Measurements from ENCODE around the gene GAB4. TPM values are rescaled to one million over a fixed set of nuclear protein-coding genes. Genes with fewer than 3 reads are reported as not detected.

The GAB4 gene
- total RNA-seq, 4 donors from 2014 or later: not detected

DNA sequence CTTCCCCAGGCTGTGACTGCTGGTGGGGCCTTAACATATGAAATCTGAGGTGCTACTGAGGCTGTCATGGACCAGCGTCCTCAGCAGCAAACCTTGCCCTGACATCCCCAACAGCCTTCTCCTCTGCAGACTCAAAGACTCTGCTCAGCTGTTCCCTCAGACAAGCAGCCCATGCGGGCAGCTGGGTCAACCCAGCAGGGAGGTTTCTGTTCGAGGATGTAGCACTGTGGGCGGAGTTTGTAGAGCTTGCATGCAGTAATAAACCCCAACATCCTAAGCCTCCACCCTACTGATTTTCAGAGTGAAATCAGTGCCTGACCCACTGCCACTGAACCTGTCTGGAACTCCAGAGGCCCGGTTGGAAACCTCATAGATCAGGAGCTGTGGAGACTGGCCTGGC lies 94.0 kb downstream of the GAB4 start:
- no peak overlapping the region for H3K4me3 ChIP-seq
- no peaks in the 10 kb centered on the region for H3K9me3 ChIP-seq
- in situ Hi-C loops (cut with MboI; ENCODE audit: low sequenced_read_pairs in 4 of 4) (no loop called here), intact Hi-C loops (cut with DNase I; ENCODE audit: low total_unique reads) (no loop called here)
- TF ChIP-seq, protein P1, sequence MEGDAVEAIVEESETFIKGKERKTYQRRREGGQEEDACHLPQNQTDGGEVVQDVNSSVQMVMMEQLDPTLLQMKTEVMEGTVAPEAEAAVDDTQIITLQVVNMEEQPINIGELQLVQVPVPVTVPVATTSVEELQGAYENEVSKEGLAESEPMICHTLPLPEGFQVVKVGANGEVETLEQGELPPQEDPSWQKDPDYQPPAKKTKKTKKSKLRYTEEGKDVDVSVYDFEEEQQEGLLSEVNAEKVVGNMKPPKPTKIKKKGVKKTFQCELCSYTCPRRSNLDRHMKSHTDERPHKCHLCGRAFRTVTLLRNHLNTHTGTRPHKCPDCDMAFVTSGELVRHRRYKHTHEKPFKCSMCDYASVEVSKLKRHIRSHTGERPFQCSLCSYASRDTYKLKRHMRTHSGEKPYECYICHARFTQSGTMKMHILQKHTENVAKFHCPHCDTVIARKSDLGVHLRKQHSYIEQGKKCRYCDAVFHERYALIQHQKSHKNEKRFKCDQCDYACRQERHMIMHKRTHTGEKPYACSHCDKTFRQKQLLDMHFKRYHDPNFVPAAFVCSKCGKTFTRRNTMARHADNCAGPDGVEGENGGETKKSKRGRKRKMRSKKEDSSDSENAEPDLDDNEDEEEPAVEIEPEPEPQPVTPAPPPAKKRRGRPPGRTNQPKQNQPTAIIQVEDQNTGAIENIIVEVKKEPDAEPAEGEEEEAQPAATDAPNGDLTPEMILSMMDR (IDR thresholded peaks at IDR 0.05 in 4 of 5, conservative IDR thresholded peaks at IDR 0.05 in 1 of 5): no peak
- TF ChIP-seq POLR2A (IDR thresholded peaks at IDR 0.05): no peak
- no peaks in the 10 kb centered on the region for H3K4me1 ChIP-seq
- no peak for ATAC-seq
- no peak overlapping the region for H3K27ac ChIP-seq
- no peak for DNase-seq
- H3K27me3 ChIP-seq: peaks cover 0 to 13% (median 4%) of the 10 kb centered on the region in 3 donors
- H3K36me3 ChIP-seq: no peaks in the 10 kb centered on the region

DNA sequence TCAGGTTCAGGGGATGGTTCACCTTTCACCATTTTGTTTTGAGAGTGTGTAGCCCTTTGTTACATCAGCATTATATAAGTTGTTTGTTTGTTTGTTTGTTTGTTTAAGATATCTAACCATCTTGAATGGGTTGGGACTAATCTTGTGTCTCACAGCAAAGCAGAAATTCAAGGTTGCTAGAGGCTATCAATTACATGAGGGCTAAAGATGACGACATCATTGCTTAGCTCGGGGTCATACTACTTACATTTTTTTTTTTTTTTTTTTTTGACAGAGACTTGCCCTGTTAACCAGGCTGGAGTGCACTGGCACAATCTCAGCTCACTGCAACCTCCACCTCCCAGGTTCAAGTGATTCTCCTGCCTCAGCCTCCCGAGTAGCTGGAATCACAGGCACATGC lies 95.7 kb downstream of the GAB4 start:
- Histone ChIP-seq H3K27ac (no peak overlapping the region), H3K36me3 (no peaks in the 10 kb centered on the region), H3K4me3 (no peak overlapping the region), H3K9me3 (no peaks in the 10 kb centered on the region), H3K27me3 (peaks cover 0 to 10% (median 4%) of the 10 kb centered on the region in 3 donors), H3K4me1 (no peaks in the 10 kb centered on the region)
- ATAC-seq (no peak), DNase-seq (no peak)
- TF ChIP-seq, protein P1 (IDR thresholded peaks at IDR 0.05 in 4 of 5, conservative IDR thresholded peaks at IDR 0.05 in 1 of 5): no peak
- TF ChIP-seq POLR2A (IDR thresholded peaks at IDR 0.05): no peak
- in situ Hi-C loops (cut with MboI; ENCODE audit: low sequenced_read_pairs in 4 of 4): no loop called here
- intact Hi-C loops (cut with DNase I; ENCODE audit: low total_unique reads): no loop called here

Other genes starting within 250 kb of the GAB4 start
- gene XKR3, start 182.8 kb downstream of the GAB4 start, total RNA-seq: not detected
- 1 to 10 TPM; 1.4 to 3.9 (median 3.6) TPM for gene IL17RA, start 76.8 kb upstream of the GAB4 start, total RNA-seq
- gene TMEM121B, start 113.1 kb upstream of the GAB4 start, total RNA-seq: under 1 TPM; 0.17 to 0.29 (median 0.24) TPM
- gene HDHD5, start 151.1 kb upstream of the GAB4 start, total RNA-seq: 10 to 100 TPM; 32.0 to 38.5 (median 35.1) TPM
- 1 to 10 TPM; 2.2 to 3.4 (median 2.7) TPM for gene ADA2, start 211.2 kb upstream of the GAB4 start, total RNA-seq